ENCODE results near the gene TMEM115. TPM values are rescaled to one million over a fixed set of nuclear protein-coding genes. Genes with fewer than 3 reads are reported as not detected.
"Not testable (repeated sequence)": the region's sequence is repeated elsewhere in the genome, so short reads cannot be mapped to it uniquely, and the experiment has no call there.

TMEM115 gene
- total RNA-seq, 1 experiment from 2014 or later, result 31.9 TPM

DNA sequence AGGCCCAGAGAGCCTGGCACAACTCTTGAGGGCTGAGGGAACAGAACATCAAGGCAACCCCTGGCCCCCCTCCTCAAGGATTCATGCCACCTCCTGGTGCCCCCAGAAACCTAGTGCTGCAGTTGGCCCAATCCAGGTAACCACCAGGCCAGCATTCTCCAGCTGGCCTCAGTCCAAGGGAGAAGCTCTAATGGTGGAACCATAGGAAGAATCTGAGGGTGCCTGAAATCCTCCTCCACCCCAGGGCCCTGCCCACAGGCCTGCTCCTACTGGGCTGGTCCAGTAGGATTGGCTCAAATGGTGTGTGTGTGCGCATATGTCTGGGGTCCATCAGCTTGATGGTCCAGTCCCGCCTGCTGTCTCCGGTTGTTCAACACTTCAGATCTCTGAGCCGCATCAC, 44.5 kb downstream of the TMEM115 start:
- H3K27ac Mint-ChIP-seq (ENCODE audit: low read depth, unreplicated experiment), result peak overlapping the region; percentile 46
- TF ChIP-seq, protein P1, sequence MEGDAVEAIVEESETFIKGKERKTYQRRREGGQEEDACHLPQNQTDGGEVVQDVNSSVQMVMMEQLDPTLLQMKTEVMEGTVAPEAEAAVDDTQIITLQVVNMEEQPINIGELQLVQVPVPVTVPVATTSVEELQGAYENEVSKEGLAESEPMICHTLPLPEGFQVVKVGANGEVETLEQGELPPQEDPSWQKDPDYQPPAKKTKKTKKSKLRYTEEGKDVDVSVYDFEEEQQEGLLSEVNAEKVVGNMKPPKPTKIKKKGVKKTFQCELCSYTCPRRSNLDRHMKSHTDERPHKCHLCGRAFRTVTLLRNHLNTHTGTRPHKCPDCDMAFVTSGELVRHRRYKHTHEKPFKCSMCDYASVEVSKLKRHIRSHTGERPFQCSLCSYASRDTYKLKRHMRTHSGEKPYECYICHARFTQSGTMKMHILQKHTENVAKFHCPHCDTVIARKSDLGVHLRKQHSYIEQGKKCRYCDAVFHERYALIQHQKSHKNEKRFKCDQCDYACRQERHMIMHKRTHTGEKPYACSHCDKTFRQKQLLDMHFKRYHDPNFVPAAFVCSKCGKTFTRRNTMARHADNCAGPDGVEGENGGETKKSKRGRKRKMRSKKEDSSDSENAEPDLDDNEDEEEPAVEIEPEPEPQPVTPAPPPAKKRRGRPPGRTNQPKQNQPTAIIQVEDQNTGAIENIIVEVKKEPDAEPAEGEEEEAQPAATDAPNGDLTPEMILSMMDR (IDR thresholded peaks at IDR 0.05; ENCODE audit: unreplicated experiment), result no peak
- H3K27me3 Mint-ChIP-seq (ENCODE audit: insufficient read depth, unreplicated experiment), result no peaks in the 10 kb centered on the region
- peaks cover 31% of the 10 kb centered on the region for H3K4me1 Mint-ChIP-seq (ENCODE audit: insufficient read depth, unreplicated experiment)
- peaks cover 6% of the 10 kb centered on the region for H3K36me3 Mint-ChIP-seq (ENCODE audit: insufficient read depth, unreplicated experiment)
- no TSS peak for BruUV-seq (replicated peaks)
- DNase-seq (ENCODE audit: unreplicated experiment), result no peak
- H3K4me3 Mint-ChIP-seq (ENCODE audit: unreplicated experiment), result no peak overlapping the region
- no peaks in the 10 kb centered on the region for H3K9me3 Mint-ChIP-seq (ENCODE audit: unreplicated experiment)
- CTCF ChIA-PET, result interaction anchor here (0.6 to 2.3 kb wide), 4 partner anchors 9 to 73 kb away, joined by 3 to 23 read pairs (median 4); partner anchors contain the start of gene HYAL2
- intact Hi-C loops (cut with micrococcal nuclease), result no loop called here
- POLR2A ChIA-PET, result interaction anchor here (2.3 to 3.2 kb wide), 3 partner anchors 13 to 23 kb away, joined by 6 to 30 read pairs (median 14); partner anchors contain the start of genes HYAL3, IFRD2, NAA80 and TUSC2

DNA sequence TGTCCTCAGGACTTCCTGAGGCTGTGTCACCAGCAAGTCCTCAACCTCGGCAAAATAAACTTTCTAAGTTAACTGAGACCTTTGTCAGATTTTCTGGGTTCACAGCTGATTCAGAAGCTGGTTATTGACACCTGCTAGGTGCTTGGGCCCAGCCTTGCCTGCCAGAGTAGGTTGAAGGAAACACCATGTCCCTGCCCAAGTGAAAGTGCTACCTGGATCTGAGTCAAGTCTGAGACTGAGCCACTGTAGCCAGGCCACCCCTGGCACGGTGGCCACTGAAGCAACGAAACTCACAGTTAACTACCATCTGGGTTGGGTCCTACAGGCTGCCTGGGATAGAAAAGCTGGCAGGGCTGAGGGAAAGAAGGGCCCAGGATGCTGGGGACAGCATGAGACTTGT, 45.0 kb downstream of the TMEM115 start:
- no peaks in the 10 kb centered on the region for H3K27me3 Mint-ChIP-seq (ENCODE audit: insufficient read depth, unreplicated experiment)
- CTCF ChIA-PET, result interaction anchor here (0.6 to 2.3 kb wide), 4 partner anchors 9 to 237 kb away, joined by 3 to 23 read pairs (median 4); partner anchors contain the start of gene HYAL2
- intact Hi-C loops (cut with micrococcal nuclease), result no loop called here
- DNase-seq (ENCODE audit: unreplicated experiment), result no peak
- POLR2A ChIA-PET, result interaction anchor here (0.7 to 2.3 kb wide), 3 partner anchors 14 to 35 kb away, joined by 3 to 6 read pairs (median 3); partner anchors contain the start of genes IFRD2, LSMEM2 and TUSC2
- H3K27ac Mint-ChIP-seq (ENCODE audit: low read depth, unreplicated experiment), result peak overlapping the region; percentile 27
- TF ChIP-seq, protein P1 (IDR thresholded peaks at IDR 0.05; ENCODE audit: unreplicated experiment), result no peak
- H3K4me3 Mint-ChIP-seq (ENCODE audit: unreplicated experiment), result no peak overlapping the region
- no peaks in the 10 kb centered on the region for H3K9me3 Mint-ChIP-seq (ENCODE audit: unreplicated experiment)
- H3K36me3 Mint-ChIP-seq (ENCODE audit: insufficient read depth, unreplicated experiment), result peaks cover 6% of the 10 kb centered on the region
- peaks cover 32% of the 10 kb centered on the region for H3K4me1 Mint-ChIP-seq (ENCODE audit: insufficient read depth, unreplicated experiment)
- no TSS peak for BruUV-seq (replicated peaks)

DNA sequence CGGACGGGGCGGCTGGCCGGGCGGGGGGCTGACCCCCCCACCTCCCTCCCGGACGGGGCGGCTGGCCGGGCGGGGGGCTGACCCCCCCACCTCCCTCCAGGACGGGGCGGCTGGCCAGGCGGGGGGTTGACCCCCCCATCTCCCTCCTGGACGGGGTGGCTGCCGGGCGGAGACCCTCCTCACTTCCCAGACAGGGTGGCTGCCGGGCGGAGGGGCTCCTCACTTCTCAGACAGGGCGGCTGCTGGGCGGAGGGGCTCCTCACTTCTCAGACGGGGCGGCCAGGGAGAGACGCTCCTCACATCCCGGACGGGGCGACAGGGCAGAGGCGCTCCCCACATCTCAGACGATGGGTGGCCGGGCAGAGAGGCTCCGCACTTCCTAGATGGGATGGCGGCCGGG, 47.3 kb downstream of the TMEM115 start:
- H3K27ac Mint-ChIP-seq (ENCODE audit: low read depth, unreplicated experiment); H3K4me3 Mint-ChIP-seq (ENCODE audit: unreplicated experiment); DNase-seq (ENCODE audit: unreplicated experiment); H3K27me3 Mint-ChIP-seq (ENCODE audit: insufficient read depth, unreplicated experiment); POLR2A ChIA-PET; intact Hi-C loops (cut with micrococcal nuclease); BruUV-seq (replicated peaks); CTCF ChIA-PET; H3K36me3 Mint-ChIP-seq (ENCODE audit: insufficient read depth, unreplicated experiment); H3K9me3 Mint-ChIP-seq (ENCODE audit: unreplicated experiment): not testable (repeated sequence)
- H3K4me1 Mint-ChIP-seq (ENCODE audit: insufficient read depth, unreplicated experiment), result peaks cover 22% of the 10 kb centered on the region

Other genes with a start within 250 kb of the TMEM115 start
- gene SEMA3F, start 204.2 kb downstream of the TMEM115 start, total RNA-seq (2022), result 34.6 and 51.5 TPM in 2 replicates
- 0.49 TPM in 1 of 2 replicates, not detected in the other for gene GNAT1, start 167.9 kb downstream of the TMEM115 start, total RNA-seq (2022)
- not detected in 2 replicates for gene SLC38A3, start 154.2 kb downstream of the TMEM115 start, total RNA-seq (2022)
- 122 and 123 TPM in 2 replicates for gene GNAI2, start 123.3 kb downstream of the TMEM115 start, total RNA-seq (2022)
- 7.6 and 12.5 TPM in 2 replicates for gene SEMA3B, start 90.4 kb downstream of the TMEM115 start, total RNA-seq (2022)
- gene LSMEM2, start 80.4 kb downstream of the TMEM115 start, total RNA-seq (2022), result 0.20 TPM in 1 of 2 replicates, not detected in the other
- 135 and 182 TPM in 2 replicates for gene IFRD2, start 67.1 kb downstream of the TMEM115 start, total RNA-seq (2022)
- gene HYAL3, start 60.1 kb downstream of the TMEM115 start, total RNA-seq (2022), result 2.3 and 4.7 TPM in 2 replicates
- 11.4 and 12.4 TPM in 2 replicates for gene NAA80, start 60.1 kb downstream of the TMEM115 start, total RNA-seq (2022)
- 0.42 and 0.70 TPM in 2 replicates for gene HYAL1, start 55.9 kb downstream of the TMEM115 start, total RNA-seq (2022)
- gene HYAL2, start 36.8 kb downstream of the TMEM115 start, total RNA-seq (2022), result 11.6 and 12.6 TPM in 2 replicates
- 14.5 and 20.4 TPM in 2 replicates for gene TUSC2, start 31.3 kb downstream of the TMEM115 start, total RNA-seq (2022)
- gene RASSF1, start 18.7 kb downstream of the TMEM115 start, total RNA-seq (2022), result 24.3 and 32.0 TPM in 2 replicates
- gene ZMYND10, start 13.8 kb downstream of the TMEM115 start, total RNA-seq (2022), result 0.68 and 1.0 TPM in 2 replicates
- 21.1 and 22.1 TPM in 2 replicates for gene NPRL2, start 8.7 kb downstream of the TMEM115 start, total RNA-seq (2022)
- gene CYB561D2, start 8.7 kb downstream of the TMEM115 start, total RNA-seq (2022), result 24.0 and 24.1 TPM in 2 replicates
- not detected in 2 replicates for gene CACNA2D2, start 144.1 kb upstream of the TMEM115 start, total RNA-seq (2022)
- gene C3orf18, start 208.2 kb upstream of the TMEM115 start, total RNA-seq (2022), result 1.3 and 1.9 TPM in 2 replicates
- 19.9 and 23.8 TPM in 2 replicates for gene HEMK1, start 210.0 kb upstream of the TMEM115 start, total RNA-seq (2022)